Activated T-helper 1 cell treated with Interleukin-2 at 50 U/mL for 16 hours (primary cell): Measurements from ENCODE around the gene SHISA4.
"Not testable (repeated sequence)": the region's sequence is repeated elsewhere in the genome, so short reads cannot be mapped to it uniquely, and the experiment has no call there.

Experiments used
- DNase-seq: peaks from one replicate; pipeline ENCODE4 v3.0.0-alpha.2; 2020; ENCODE audit warnings: low read depth

SHISA4 gene

GRCh38 chr1:201888282-201889089 is at the start of gene SHISA4:
Gene SHISA4, plus strand, starts transcription at chr1:201888898. Its CDS starts 97 bp downstream, at chr1:201888995.
- DNase-seq = peak; percentile 0

- DNase-seq = not testable (repeated sequence)
Measured at GRCh38 chr1:201839089-201839488, 49.6 kb upstream of the SHISA4 start.

DNA sequence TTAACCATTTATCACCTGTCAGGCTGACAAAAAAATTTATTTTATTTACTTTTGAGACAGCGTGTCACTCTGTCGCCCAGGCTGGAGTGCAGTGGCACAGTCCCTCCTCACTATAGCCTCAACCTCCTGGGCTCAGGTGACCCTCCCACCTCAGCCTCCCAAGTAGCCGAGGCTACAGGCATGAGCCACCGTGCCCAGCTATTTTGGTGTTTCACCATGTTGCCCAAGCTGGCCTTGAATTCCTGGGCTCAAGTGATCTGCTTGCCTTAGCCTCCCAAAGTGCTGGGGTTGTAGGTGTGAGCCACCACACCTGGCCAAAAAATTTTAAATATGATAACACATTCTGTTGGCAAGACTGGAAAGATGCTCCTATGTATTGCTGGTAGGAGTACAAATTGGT is 48.6 kb upstream of the SHISA4 start:
- DNase-seq = no peak

DNA sequence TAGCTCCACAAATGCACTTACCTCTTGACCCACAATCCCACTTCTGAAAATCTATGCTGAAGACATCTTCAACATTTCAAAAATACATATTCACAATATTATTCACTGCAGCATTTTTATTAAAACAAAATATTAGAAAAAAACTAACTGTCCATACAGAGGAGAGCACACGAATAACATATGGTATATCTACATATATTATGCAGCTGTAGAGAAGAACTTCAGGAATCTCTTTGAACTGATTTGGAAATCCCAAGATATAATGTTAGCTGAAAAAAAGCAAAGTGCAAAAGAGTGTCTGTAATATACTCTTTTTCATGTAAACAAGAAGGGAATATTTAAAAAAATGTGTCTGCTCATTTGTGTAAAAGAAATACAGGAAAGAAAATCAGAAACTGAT is 48.2 kb upstream of the SHISA4 start:
- no peak for DNase-seq

GRCh38 chr1:201841265-201841912 is 47.3 kb upstream of the SHISA4 start:
- DNase-seq = no peak

DNA sequence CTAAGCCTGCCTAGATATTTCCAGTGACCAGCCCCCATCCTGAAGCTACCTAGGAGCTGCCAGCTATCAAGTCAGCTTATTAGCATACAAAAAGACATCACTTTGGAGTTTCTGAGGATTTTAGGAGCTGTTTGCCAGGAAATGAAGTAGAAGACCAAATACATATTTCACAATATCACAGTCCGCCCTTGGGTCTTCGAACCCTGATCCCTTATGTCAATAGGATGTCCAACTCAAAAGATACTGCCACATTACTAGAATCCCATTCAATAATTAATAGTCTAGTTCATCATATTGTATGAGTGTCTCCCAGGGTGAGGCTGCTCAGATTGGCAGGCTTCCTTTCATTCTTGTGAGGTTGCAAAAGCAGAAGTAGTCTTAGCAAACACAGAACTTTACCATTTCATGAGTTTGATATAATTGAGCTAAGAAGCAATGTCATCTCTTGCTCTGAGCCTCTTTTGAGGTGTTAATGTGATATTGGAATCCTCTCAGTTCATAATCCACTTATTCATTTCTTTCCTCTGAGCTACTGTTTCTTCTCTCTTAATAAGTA is 46.1 kb upstream of the SHISA4 start:
- DNase-seq = no peak

DNA sequence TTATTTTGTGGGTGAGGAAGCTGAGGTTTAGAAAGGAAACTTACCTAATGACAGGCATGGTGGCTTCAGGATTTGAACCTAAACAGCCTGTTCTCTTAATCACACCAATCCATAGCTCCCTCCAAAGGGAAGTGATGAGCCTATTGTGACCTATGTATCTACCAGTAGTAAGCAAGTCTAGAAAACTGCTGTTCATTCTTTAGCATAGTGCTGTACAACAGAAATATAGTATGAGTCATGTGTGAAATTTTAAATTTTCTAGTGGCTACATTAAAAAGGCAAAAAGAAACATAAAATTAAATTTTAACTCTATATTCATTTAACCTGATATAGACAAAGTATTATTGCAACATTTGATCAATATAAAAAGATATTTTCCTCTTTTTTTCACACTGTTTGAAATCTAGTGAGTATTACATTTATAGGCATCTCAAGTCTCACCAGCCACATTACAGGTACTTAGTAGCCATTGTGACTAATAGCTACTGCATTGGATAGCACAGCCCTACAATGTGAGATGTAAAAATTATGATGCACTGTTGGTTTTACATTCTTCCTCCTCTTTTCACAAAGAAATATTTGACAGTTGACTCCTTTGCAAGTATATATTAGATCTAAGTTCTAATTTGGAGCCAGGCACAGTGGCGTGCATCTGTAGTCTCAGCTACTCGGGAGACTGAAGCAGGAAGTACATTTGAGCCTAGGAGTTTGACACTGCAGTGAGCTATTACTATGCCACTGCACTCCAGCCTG is 43.2 kb upstream of the SHISA4 start:
- DNase-seq = no peak

DNA sequence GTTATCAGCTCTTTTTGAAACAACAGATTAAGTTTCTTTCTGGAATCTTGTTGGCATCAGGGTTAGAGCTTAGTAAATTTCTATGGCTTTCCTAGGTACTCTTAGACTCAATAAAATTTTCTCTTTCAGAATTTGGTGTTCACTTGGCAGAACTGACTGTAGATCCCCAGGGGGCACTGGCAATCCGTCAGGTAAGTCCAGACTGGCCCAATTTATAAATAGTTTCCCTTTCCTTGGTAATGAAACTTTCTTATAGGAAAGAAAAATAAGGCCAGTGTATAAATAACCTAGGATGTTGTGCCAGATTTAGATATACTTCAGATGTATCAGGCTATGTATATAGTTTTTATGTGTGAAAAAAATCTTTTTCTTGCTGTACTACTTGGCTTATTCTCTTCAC is 41.5 kb upstream of the SHISA4 start:
- no peak for DNase-seq

DNA sequence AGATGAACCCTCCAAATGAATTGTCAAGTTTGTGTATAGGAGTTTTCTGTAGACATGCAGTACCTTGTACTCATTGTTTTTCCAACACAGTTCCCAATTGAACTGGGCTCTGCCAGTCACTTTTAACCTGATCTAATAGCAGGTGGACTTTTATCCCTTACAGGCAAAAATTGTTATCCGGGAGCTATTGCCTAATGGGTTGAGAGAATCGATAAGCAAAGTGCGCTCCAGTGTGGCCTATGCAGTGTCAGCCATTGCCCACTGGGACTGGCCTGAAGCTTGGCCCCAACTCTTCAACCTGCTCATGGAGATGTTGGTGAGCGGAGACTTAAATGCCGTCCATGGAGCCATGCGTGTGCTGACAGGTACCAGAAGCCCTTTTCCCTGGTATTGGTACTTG is 40.5 kb upstream of the SHISA4 start:
- DNase-seq = no peak

DNA sequence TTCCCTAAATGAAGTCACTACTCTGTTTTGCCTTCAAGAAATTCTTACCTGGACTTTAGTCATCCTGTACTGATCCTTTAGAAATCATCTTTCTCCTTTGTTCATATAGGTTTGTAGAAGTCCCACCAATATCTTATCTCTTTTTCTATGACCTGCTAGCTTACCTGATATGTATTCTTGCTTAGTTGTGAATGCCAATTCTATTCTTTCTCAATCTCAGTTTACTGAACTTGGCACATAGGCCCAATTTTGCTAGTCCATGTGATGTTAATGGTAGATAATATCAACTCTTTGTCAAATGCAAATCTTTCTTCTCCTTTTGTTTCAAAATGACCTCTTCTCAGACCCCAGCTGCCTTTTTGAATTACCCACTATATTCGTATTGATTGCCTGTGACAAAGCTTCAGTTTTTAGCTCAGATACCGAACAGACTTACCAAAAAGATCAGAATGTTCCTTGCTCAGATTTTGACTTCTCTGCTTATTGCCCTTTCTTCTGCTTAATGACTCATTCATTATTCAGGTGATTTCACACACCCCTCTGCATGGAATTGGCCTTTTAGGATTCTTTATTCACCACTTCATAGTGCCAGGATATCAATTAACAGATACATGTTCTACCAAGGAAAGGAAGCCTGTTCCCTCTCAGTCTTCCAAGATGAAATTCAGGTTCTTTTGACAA is 39.2 kb upstream of the SHISA4 start:
- no peak for DNase-seq

GRCh38 chr1:201850053-201850397 is 38.7 kb upstream of the SHISA4 start:
- DNase-seq = no peak

- DNase-seq = no peak
Measured at GRCh38 chr1:201851949-201852348, 36.7 kb upstream of the SHISA4 start.

GRCh38 chr1:201856722-201857121 is 32.0 kb upstream of the SHISA4 start:
- DNase-seq = not testable (repeated sequence)

- DNase-seq = no peak
Measured at GRCh38 chr1:201859424-201859823, 29.3 kb upstream of the SHISA4 start.

- DNase-seq = no peak
Measured at GRCh38 chr1:201861448-201861847, 27.2 kb upstream of the SHISA4 start.

GRCh38 chr1:201870397-201870796 is 18.3 kb upstream of the SHISA4 start:
- DNase-seq = no peak

DNA sequence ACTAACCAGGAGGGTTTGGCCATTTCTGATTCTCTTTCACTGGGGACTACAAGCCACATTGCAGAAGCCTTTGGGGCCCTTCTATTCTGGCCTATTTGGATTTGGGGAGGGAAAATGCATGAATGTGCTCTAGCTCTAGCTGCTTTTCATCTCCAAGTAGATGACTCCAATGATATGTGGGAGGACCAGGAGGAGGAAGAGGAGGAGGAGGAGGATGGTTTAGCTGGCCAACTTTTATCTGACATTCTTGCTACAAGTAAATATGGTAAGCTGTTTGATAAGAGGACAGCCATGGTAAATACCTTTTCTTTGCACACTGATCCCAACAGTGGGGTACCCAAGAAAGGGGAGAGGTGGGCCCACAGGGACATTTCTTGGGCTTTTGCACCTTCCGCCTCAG is 14.0 kb upstream of the SHISA4 start:
- no peak for DNase-seq

GRCh38 chr1:201876148-201876818 is 12.4 kb upstream of the SHISA4 start:
- DNase-seq = no peak

DNA sequence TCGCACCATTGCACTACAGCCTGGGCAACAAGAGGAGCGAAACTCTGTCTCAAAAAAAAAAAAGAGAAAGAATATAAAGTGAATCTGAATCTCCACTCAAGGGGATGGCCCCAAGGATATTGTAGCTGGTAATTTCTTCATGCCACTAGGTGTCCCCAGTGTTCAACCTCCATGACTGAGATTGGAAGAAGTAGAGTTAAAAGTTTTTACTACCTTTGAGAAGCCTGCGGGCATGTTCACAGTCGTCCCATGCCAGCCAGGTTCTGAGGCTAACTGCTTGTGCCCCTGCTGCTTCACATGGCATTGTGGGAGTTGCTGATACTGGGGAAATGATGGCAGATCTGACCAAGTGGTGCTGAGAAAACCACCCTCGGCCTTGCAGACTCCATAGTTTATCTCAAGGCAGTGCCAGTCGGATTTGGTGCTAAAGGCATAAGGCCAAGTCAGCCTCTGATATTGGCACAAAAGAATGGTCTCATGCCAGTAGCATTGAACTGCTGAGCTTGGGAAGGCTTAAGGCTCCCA is 10.8 kb upstream of the SHISA4 start:
- no peak for DNase-seq

DNA sequence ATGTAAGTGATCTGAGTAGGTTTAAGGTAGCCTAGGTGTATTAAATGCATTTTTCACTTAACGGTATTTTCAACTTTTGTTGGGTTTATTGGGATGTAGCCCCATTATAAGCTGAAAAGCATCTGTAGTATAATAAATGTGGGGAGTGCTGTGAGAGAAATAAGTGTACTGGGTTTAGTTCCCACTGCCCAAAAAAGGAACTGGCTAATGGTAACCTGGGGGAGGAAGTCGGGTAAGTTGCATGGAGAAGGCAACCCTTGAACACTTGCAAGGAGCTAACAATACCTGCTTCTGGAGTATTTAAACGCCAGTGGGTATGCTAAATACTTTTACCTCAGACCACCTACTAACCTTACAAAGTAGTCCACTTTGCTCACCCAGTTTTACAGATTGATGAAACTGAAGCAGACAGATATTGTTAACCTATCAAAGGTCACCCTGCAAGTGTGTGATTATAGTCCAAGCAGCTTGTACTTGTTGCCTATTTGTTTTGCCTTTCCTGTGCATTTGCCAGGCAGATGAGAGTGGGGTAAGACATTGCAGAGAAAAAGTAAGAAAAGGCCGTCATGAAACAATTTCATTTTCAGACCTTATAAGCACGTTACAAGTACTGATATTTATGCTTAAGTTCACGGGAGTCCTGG is 7.6 kb upstream of the SHISA4 start:
- DNase-seq = no peak

DNA sequence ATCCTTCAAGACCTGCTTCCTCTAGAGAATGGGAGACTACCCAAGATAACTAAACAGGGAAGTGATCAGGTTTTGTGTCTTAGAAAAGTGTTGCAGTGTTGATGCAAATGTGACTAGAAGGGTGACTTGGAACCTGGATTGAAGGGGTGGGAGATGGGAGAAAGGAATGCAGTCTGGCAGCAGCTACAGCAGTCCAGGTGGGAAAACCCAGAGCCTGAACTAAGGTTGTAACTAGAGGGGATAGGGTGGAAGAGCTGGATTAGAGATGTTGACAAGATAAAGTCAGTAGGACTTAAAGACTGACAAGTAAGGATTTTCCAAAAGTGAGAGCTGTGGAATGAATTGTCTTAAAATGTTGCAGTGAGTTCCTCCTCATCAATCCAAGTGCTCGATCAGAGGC is 7.1 kb upstream of the SHISA4 start:
- no peak for DNase-seq
